Measurements from ENCODE around the gene FBXL4. TPM values are rescaled to one million over a fixed set of nuclear protein-coding genes. Genes with fewer than 3 reads are reported as not detected.

FBXL4 gene
- total and polyA plus RNA-seq, 4 donors: 3.5 to 35.0 (median 9.4) TPM

- ATAC-seq (ENCODE audit: insufficient read depth, low FRiP score) (no peak), DNase-seq (no peak)
- H3K27me3 ChIP-seq (ENCODE audit: control insufficient read depth in 3 of 3, insufficient read depth in 3 of 3, low read length in 2 of 3): peaks cover 10 to 95% (median 91%) of the 10 kb centered on the region in 3 donors
- no peak overlapping the region for H3K9ac ChIP-seq (ENCODE audit: insufficient read depth in 1 of 2, low read length in 2 of 2)
- H3K27ac ChIP-seq (ENCODE audit: low read depth in 1 of 2, low read length in 1 of 2): no peak overlapping the region
- TF ChIP-seq CTCF (IDR thresholded peaks at IDR 0.05; ENCODE audit: control extremely low read depth, extremely low read depth): no peak
- no peaks in the 10 kb centered on the region for H3K36me3 ChIP-seq (ENCODE audit: control insufficient read depth in 4 of 4, insufficient read depth in 4 of 4, low read length in 4 of 4)
- 13 to 17% methylated on average over 9 of the region's 9 CpGs for WGBS, 2 donors
- no peak overlapping the region for H3K4me3 ChIP-seq
- peaks cover 0 to 15% (median 6%) of the 10 kb centered on the region in 5 donors for H3K4me1 ChIP-seq (ENCODE audit: control insufficient read depth in 5 of 5, insufficient read depth in 5 of 5, low read length in 5 of 5)
- H3K9me3 ChIP-seq (ENCODE audit: control insufficient read depth in 4 of 4, insufficient read depth in 3 of 4, low read length in 3 of 4): peaks cover 0 to 3% (median 0%) of the 10 kb centered on the region in 4 donors
Measured at GRCh38 chr6:98841621-98842341, 106.0 kb downstream of the FBXL4 start.

GRCh38 chr6:98840996-98841513, 106.7 kb downstream of the FBXL4 start:
- H3K4me3 ChIP-seq: no peak overlapping the region
- no peak overlapping the region for H3K27ac ChIP-seq (ENCODE audit: low read depth in 1 of 2, low read length in 1 of 2)
- H3K9ac ChIP-seq (ENCODE audit: insufficient read depth in 1 of 2, low read length in 2 of 2): no peak overlapping the region
- peaks cover 10 to 95% (median 91%) of the 10 kb centered on the region in 3 donors for H3K27me3 ChIP-seq (ENCODE audit: control insufficient read depth in 3 of 3, insufficient read depth in 3 of 3, low read length in 2 of 3)
- ATAC-seq (ENCODE audit: insufficient read depth, low FRiP score): no peak
- peaks cover 0 to 15% (median 6%) of the 10 kb centered on the region in 5 donors for H3K4me1 ChIP-seq (ENCODE audit: control insufficient read depth in 5 of 5, insufficient read depth in 5 of 5, low read length in 5 of 5)
- TF ChIP-seq CTCF (IDR thresholded peaks at IDR 0.05; ENCODE audit: control extremely low read depth, extremely low read depth): no peak
- H3K9me3 ChIP-seq (ENCODE audit: control insufficient read depth in 4 of 4, insufficient read depth in 3 of 4, low read length in 3 of 4): peaks cover 0 to 3% (median 0%) of the 10 kb centered on the region in 4 donors
- H3K36me3 ChIP-seq (ENCODE audit: control insufficient read depth in 4 of 4, insufficient read depth in 4 of 4, low read length in 4 of 4): no peaks in the 10 kb centered on the region
- no peak for DNase-seq

GRCh38 chr6:98840385-98840784, 107.4 kb downstream of the FBXL4 start:
- DNase-seq: no peak
- Histone ChIP-seq H3K36me3 (ENCODE audit: control insufficient read depth in 4 of 4, insufficient read depth in 4 of 4, low read length in 4 of 4) (no peaks in the 10 kb centered on the region), H3K9ac (ENCODE audit: insufficient read depth in 1 of 2, low read length in 2 of 2) (no peak overlapping the region), H3K27me3 (ENCODE audit: control insufficient read depth in 3 of 3, insufficient read depth in 3 of 3, low read length in 2 of 3) (peaks cover 10 to 95% (median 90%) of the 10 kb centered on the region in 3 donors), H3K27ac (ENCODE audit: low read depth in 1 of 2, low read length in 1 of 2) (no peak overlapping the region), H3K4me1 (ENCODE audit: control insufficient read depth in 5 of 5, insufficient read depth in 5 of 5, low read length in 5 of 5) (peaks cover 0 to 18% (median 6%) of the 10 kb centered on the region in 5 donors), H3K4me3 (no peak overlapping the region), H3K9me3 (ENCODE audit: control insufficient read depth in 4 of 4, insufficient read depth in 3 of 4, low read length in 3 of 4) (peaks cover 0 to 3% (median 0%) of the 10 kb centered on the region in 4 donors)
- no peak for ATAC-seq (ENCODE audit: insufficient read depth, low FRiP score)
- TF ChIP-seq CTCF (IDR thresholded peaks at IDR 0.05; ENCODE audit: control extremely low read depth, extremely low read depth): no peak
- WGBS, 2 donors: 37 to 45% methylated on average over 6 of the region's 6 CpGs
